PC-3 (cell line): ENCODE data around the gene CYGB.

Experiments
- CTCF ChIP-seq: fragments of 300-600 bp; sonication (generic); conservative IDR thresholded peaks from 2 replicates; pipeline ENCODE4 v1.5.1; 2017; ENCODE audit warnings: antibody characterized with exemption, low read depth, mild to moderate bottlenecking, low read length
- EZH2phosphoT487 ChIP-seq: fragments of 300-600 bp; sonication (generic); IDR thresholded peaks from 2 replicates; pipeline ENCODE4 v1.6.1; 2018; ENCODE audit warnings: mild to moderate bottlenecking, antibody characterized with exemption, low read length, borderline replicate concordance

- TF ChIP-seq CTCF (no peak), EZH2phosphoT487 (no peak)
Observed at GRCh38 chr17:76478097-76478496, 59.4 kb downstream of the CYGB start.
